GM18520 (cell line): ENCODE data around the gene HOXA3.

Experiments used
- ATAC-seq: cut with Tn5 transposase; IDR thresholded peaks from one replicate; pipeline ENCODE4 v1.9.1; 2021; ENCODE audit not compliant: unreplicated experiment

HOXA3 gene

GRCh38 chr7:27157702-27158431 is 5.5 kb upstream of the HOXA3 start:
- no peak for ATAC-seq

GRCh38 chr7:27156916-27157701 is 4.7 kb upstream of the HOXA3 start:
- no peak for ATAC-seq

- no peak for ATAC-seq
Observed at GRCh38 chr7:27156508-27156898, 4.1 kb upstream of the HOXA3 start, which contains the start of gene HOXA7. TSS of gene HOXA7 (minus strand) at chr7:27156675. CDS start at chr7:27156545, 130 bp downstream.

- no peak for ATAC-seq
Observed at GRCh38 chr7:27155816-27156507, 3.6 kb upstream of the HOXA3 start.

GRCh38 chr7:27154901-27155815 is 2.8 kb upstream of the HOXA3 start:
- ATAC-seq, result no peak

- no peak for ATAC-seq
Observed at GRCh38 chr7:27154369-27154768, 2.0 kb upstream of the HOXA3 start.

- no peak for ATAC-seq
Observed at GRCh38 chr7:27153526-27153925, 1.1 kb upstream of the HOXA3 start.

- ATAC-seq, result no peak
Observed at GRCh38 chr7:27152816-27153442, 546 bp upstream of the HOXA3 start.

GRCh38 chr7:27151341-27151930 is 947 bp downstream of the HOXA3 start:
- no peak for ATAC-seq

- peak; percentile 75 for ATAC-seq
Observed at GRCh38 chr7:27150568-27151340, 1.6 kb downstream of the HOXA3 start.

- no peak for ATAC-seq
Observed at GRCh38 chr7:27149842-27150567, 2.4 kb downstream of the HOXA3 start.

- ATAC-seq, result no peak
Observed at GRCh38 chr7:27148756-27149641, 3.4 kb downstream of the HOXA3 start.

GRCh38 chr7:27148031-27148755 is 4.2 kb downstream of the HOXA3 start:
- ATAC-seq, result no peak

GRCh38 chr7:27147199-27148030 is 5.0 kb downstream of the HOXA3 start, which contains the start of gene HOXA6:
TSS of gene HOXA6 (minus strand) at chr7:27147774. CDS start at chr7:27147749, 25 bp downstream.
- ATAC-seq, result no peak

GRCh38 chr7:27146491-27147198 is 5.7 kb downstream of the HOXA3 start:
- no peak for ATAC-seq
